H1 (cell line): ENCODE data around the gene SCAPER. TPM values are rescaled to one million over a fixed set of nuclear protein-coding genes. Genes with fewer than 3 reads are reported as not detected.

Experiments
- CTCF ChIA-PET: fragments of 300-600 bp; sonication (Branson Sonifier 250); formaldehyde crosslinking; loops from one replicate; lab custom pipeline; 2021; ENCODE audit not compliant: partially characterized antibody; lab: Charles Lee
- POLR2A ChIA-PET: fragments of 300-600 bp; sonication (Branson Sonifier 250); formaldehyde crosslinking; loops from one replicate; lab custom pipeline; 2021; ENCODE audit warnings: inconsistent platforms; ENCODE audit not compliant: partially characterized antibody; lab: Charles Lee
- DNase-seq, 2 experiments: peaks; one replicate each; pipeline versions ENCODE4 v3.0.0 to v3.0.0-alpha.2; 2010 to 2022; ENCODE audit warnings: low spot score in 2 of 2, low read depth in 1 of 2, mixed read lengths in 1 of 2
- FAIRE-seq: peaks from 2 replicates; lab custom pipeline; 2011; peaks lifted over from hg19 to GRCh38; lab: Jason Lieb, UNC
- H2AFZ ChIP-seq: 2 replicates; pipeline ENCODE4 v1.8.1; 2012; ENCODE audit warnings: low read length, inconsistent platforms
- H2AK5ac ChIP-seq: 2 replicates; pipeline ENCODE4 v1.6.1; 2013; ENCODE audit warnings: low read depth, low read length
- H2BK120ac ChIP-seq: replicated peaks from 2 replicates; pipeline ENCODE3; 2013; ENCODE audit warnings: low read depth, low read length, inconsistent platforms
- H2BK12ac ChIP-seq: 2 replicates; pipeline ENCODE4 v1.6.1; 2013; ENCODE audit warnings: low read depth, low read length
- H2BK15ac ChIP-seq: 2 replicates; pipeline ENCODE4 v1.6.1; 2013; ENCODE audit warnings: low read length
- H2BK20ac ChIP-seq: 2 replicates; pipeline ENCODE4 v1.6.1; 2013; ENCODE audit warnings: low read length
- H2BK5ac ChIP-seq: 2 replicates; pipeline ENCODE4 v1.6.1; 2013; ENCODE audit warnings: low read depth, low read length
- H3K14ac ChIP-seq: 2 replicates; pipeline ENCODE4 v1.6.1; 2013; ENCODE audit warnings: inconsistent platforms; ENCODE audit not compliant: insufficient read length
- H3K18ac ChIP-seq: 2 replicates; pipeline ENCODE4 v1.6.1; 2013; ENCODE audit warnings: low read length; ENCODE audit errors: extremely low read depth
- H3K23ac ChIP-seq: 2 replicates; pipeline ENCODE4 v1.6.1; 2013; ENCODE audit warnings: inconsistent platforms; ENCODE audit not compliant: insufficient read length
- H3K23me2 ChIP-seq: 2 replicates; pipeline ENCODE4 v1.6.1; 2013; ENCODE audit warnings: low read depth, low read length
- H3K27ac ChIP-seq: 2 replicates; pipeline ENCODE4 v1.6.1; 2011; ENCODE audit warnings: low read depth, low read length, inconsistent platforms
- H3K27me3 ChIP-seq, 4 experiments: replicated peaks in 1 of 4; 1 replicate in 1 of 4; 2 replicates in 3 of 4; pipeline versions ENCODE4 v1.6.1 to v1.8.1; 2011 to 2013; ENCODE audit warnings: low read length in 3 of 4, mild to moderate bottlenecking in 3 of 4, inconsistent platforms in 2 of 4, mixed read lengths in 2 of 4, moderate library complexity in 1 of 4; ENCODE audit not compliant: control insufficient read depth in 3 of 4, insufficient read depth in 3 of 4; ENCODE audit errors: extremely low read depth in 1 of 4
- H3K36me3 ChIP-seq, 4 experiments: 2 replicates each; pipeline versions ENCODE4 v1.6.1 to v1.8.1; 2011 to 2013; ENCODE audit warnings: mild to moderate bottlenecking in 4 of 4, low read length in 3 of 4, moderate library complexity in 2 of 4, control low read depth in 1 of 4, inconsistent platforms in 1 of 4; ENCODE audit not compliant: insufficient read depth in 4 of 4, control insufficient read depth in 2 of 4
- H3K4ac ChIP-seq: replicated peaks from 2 replicates; pipeline ENCODE3; 2013; ENCODE audit warnings: low read length, low read depth, mixed read lengths, inconsistent platforms; ENCODE audit not compliant: insufficient read length
- H3K4me1 ChIP-seq, 4 experiments: replicated peaks in 1 of 4; 1 replicate in 1 of 4; 2 replicates in 3 of 4; pipeline versions ENCODE4 v1.6.1 to v1.8.1; 2011 to 2013; ENCODE audit warnings: low read length in 3 of 4, inconsistent platforms in 2 of 4, mixed read lengths in 1 of 4; ENCODE audit not compliant: insufficient read depth in 4 of 4, control insufficient read depth in 3 of 4
- H3K4me2 ChIP-seq, 2 experiments: 2 replicates each; pipeline versions ENCODE4 v1.6.1 to v1.8.1; 2011 to 2013; ENCODE audit warnings: low read depth in 2 of 2, low read length in 2 of 2, control low read depth in 1 of 2, inconsistent platforms in 1 of 2, mild to moderate bottlenecking in 1 of 2; ENCODE audit not compliant: insufficient read depth in 1 of 2
- H3K4me3 ChIP-seq, 4 experiments: fragments of 200-600, 300-600 bp in 1 of 4; sonication (generic), shearing (Covaris generic), sonication (Bioruptor Twin) in 1 of 4; 2 replicates each; pipeline versions ENCODE4 v1.5.1 to v1.8.1; 2011 to 2016; ENCODE audit warnings: low read length in 4 of 4, low read depth in 3 of 4, control low read depth in 2 of 4, inconsistent platforms in 2 of 4, mild to moderate bottlenecking in 2 of 4, mixed read lengths in 1 of 4, moderate library complexity in 1 of 4; ENCODE audit not compliant: insufficient read depth in 2 of 4; ENCODE audit errors: extremely low read depth in 1 of 4
- H3K56ac ChIP-seq: replicated peaks from 2 replicates; pipeline ENCODE3; 2013; ENCODE audit warnings: low read depth, mild to moderate bottlenecking, mixed read lengths, low read length, inconsistent platforms; ENCODE audit not compliant: insufficient read length
- H3K79me1 ChIP-seq: 2 replicates; pipeline ENCODE4 v1.6.1; 2013; ENCODE audit warnings: low read depth, low read length, control low read depth
- H3K79me2 ChIP-seq, 2 experiments: 2 replicates each; pipeline versions ENCODE4 v1.6.1 to v1.8.1; 2012 to 2013; ENCODE audit warnings: low read length in 2 of 2, mild to moderate bottlenecking in 2 of 2, inconsistent platforms in 1 of 2; ENCODE audit not compliant: insufficient read depth in 2 of 2, control insufficient read depth in 1 of 2
- H3K9ac ChIP-seq, 4 experiments: replicated peaks in 1 of 4; 1 replicate in 1 of 4; 2 replicates in 3 of 4; pipeline versions ENCODE4 v1.6.1 to v1.8.1; 2011 to 2013; ENCODE audit warnings: low read depth in 3 of 4, low read length in 3 of 4, control low read depth in 2 of 4, mild to moderate bottlenecking in 2 of 4, moderate library complexity in 2 of 4, inconsistent platforms in 1 of 4; ENCODE audit errors: extremely low read depth in 1 of 4
- H3K9me3 ChIP-seq, 2 experiments: 2 replicates each; pipeline versions ENCODE4 v1.6.1 to v1.8.1; 2012 to 2013; ENCODE audit warnings: mild to moderate bottlenecking in 2 of 2, moderate library complexity in 2 of 2, control low read depth in 1 of 2, inconsistent platforms in 1 of 2, low read depth in 1 of 2, low read length in 1 of 2, mixed read lengths in 1 of 2; ENCODE audit not compliant: insufficient read depth in 2 of 2
- H4K20me1 ChIP-seq, 2 experiments: replicated peaks in 1 of 2; 2 replicates each; pipeline versions ENCODE3 to v1.8.1; 2011 to 2013; ENCODE audit warnings: inconsistent platforms in 2 of 2, low read length in 2 of 2, mild to moderate bottlenecking in 1 of 2; ENCODE audit not compliant: insufficient read depth in 2 of 2, control insufficient read depth in 1 of 2
- H4K5ac ChIP-seq: 2 replicates; pipeline ENCODE4 v1.6.1; 2013; ENCODE audit warnings: low read length, low read depth, mixed read lengths, inconsistent platforms; ENCODE audit not compliant: insufficient read length
- H4K8ac ChIP-seq: 2 replicates; pipeline ENCODE4 v1.8.0; 2013; ENCODE audit warnings: mild to moderate bottlenecking, moderate library complexity, low read length, inconsistent platforms; ENCODE audit not compliant: insufficient read depth; ENCODE audit errors: extremely low read depth
- H4K91ac ChIP-seq: replicated peaks from 2 replicates; pipeline ENCODE3; 2013; ENCODE audit warnings: low read length, mixed read lengths, inconsistent platforms; ENCODE audit not compliant: insufficient read length
- CHD2 ChIP-seq: IDR thresholded peaks from 2 replicates; pipeline ENCODE4 v1.6.1; 2012; ENCODE audit warnings: low read length, improper control_type of control experiment
- CREB1 ChIP-seq: IDR thresholded peaks from 2 replicates; pipeline ENCODE4 v1.6.1; 2012; ENCODE audit warnings: inconsistent platforms
- POLR2AphosphoS5 ChIP-seq: IDR thresholded peaks from 2 replicates; pipeline ENCODE4 v1.6.1; 2011; ENCODE audit warnings: low read depth, low read length
- RBBP5 ChIP-seq: IDR thresholded peaks from 2 replicates; pipeline ENCODE4 v1.7.1; 2012; ENCODE audit warnings: low read depth, mild to moderate bottlenecking, inconsistent platforms, low read length, moderate library complexity, borderline replicate concordance
- TCF12 ChIP-seq: IDR thresholded peaks from 2 replicates; pipeline ENCODE4 v1.6.1; 2011; ENCODE audit warnings: low read depth, mild to moderate bottlenecking, low read length
- WGBS, 2 experiments: shearing (Covaris generic) in 1 of 2; methylation state at CpG; one replicate each; pipeline versions ENCODE4 v1.1.6 to v1.1.7; 2013 to 2015; ENCODE audit warnings: low lambda C conversion rate in 2 of 2, mixed read lengths in 2 of 2, inconsistent platforms in 1 of 2, low coverage in 1 of 2, missing lambda C conversion rate in 1 of 2; ENCODE audit not compliant: insufficient replicate concordance in 2 of 2, insufficient coverage in 1 of 2, insufficient read length in 1 of 2; ENCODE audit errors: extremely low coverage in 1 of 2, missing lambda C conversion rate in 1 of 2; 5-methylcytosine and 5-hydroxymethylcytosine counted together
- polyA plus RNA-seq, 7 experiments: library from polyadenylated mRNA; depleted of rRNA in 3 of 7; stranded (reverse) in 5 of 7; unstranded in 2 of 7; fragments of >200 nt in 5 of 7; fragments of 200-250 nt in 2 of 7; gene quantifications; 1 replicate in 5 of 7; 2 replicates in 1 of 7; 4 replicates in 1 of 7; pipeline versions ENCODE4 v1.2.1 to v1.2.3, GENCODE V29; 2011 to 2013; ENCODE audit warnings: missing spikeins in 2 of 7, mixed read lengths in 2 of 7
- total RNA-seq: library from RNA; stranded (reverse); fragmentation: NEBNext Ultra II Directional; extraction: Animal tissue kit (Norgen Biotek cat#: 25700); gene quantifications from 2 replicates; pipeline ENCODE4 v1.2.1, GENCODE V29; 2021

SCAPER gene
- total and polyA plus RNA-seq, 2 of the 8 experiments (the other 6 are each of a cell fraction or from before 2014, with no cell fraction given), result 1.6 to 6.8 TPM

DNA sequence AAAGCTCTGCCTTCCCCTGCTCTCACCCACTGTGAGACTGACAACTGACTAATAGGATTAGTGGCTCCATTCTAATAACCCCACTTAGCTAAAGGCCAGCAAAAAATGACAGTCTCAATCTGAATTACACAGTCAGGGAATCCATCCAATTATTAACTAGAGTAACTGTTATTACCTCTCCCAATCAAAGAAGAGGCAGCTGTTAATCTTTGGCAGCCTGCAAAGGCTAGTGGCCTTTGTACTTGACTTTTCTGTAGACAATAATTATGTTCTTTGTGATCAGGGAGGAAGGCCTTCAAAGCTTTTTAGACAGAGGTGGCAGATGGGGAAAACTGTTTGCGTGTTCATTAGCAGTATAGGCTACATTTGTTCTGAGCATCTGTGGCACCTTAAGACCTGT, 390.9 kb downstream of the SCAPER start:
- H3K23ac ChIP-seq, result no peak overlapping the region
- H4K91ac ChIP-seq, result no peak overlapping the region
- H3K56ac ChIP-seq, result no peak overlapping the region
- H3K27me3 ChIP-seq, result no peaks in the 10 kb centered on the region
- no peak overlapping the region for H2BK120ac ChIP-seq
- H3K4me1 ChIP-seq, result no peaks in the 10 kb centered on the region; a peak in 1 of 7 replicates
- H3K79me1 ChIP-seq, result no peaks in the 10 kb centered on the region
- POLR2A ChIA-PET, result no interaction called here
- H4K8ac ChIP-seq, result no peak overlapping the region
- no peaks in the 10 kb centered on the region for H3K79me2 ChIP-seq
- DNase-seq (no peak), FAIRE-seq (no peak)
- H2BK12ac ChIP-seq, result no peak overlapping the region
- H3K9me3 ChIP-seq, result no peaks in the 10 kb centered on the region
- no peak overlapping the region for H3K9ac ChIP-seq
- H2BK20ac ChIP-seq, result no peak overlapping the region
- H4K20me1 ChIP-seq, result no peaks in the 10 kb centered on the region
- TF ChIP-seq CREB1 (no peak), RBBP5 (no peak), CHD2 (no peak), TCF12 (no peak), POLR2AphosphoS5 (no peak)
- H3K14ac ChIP-seq, result no peak overlapping the region
- no peaks in the 10 kb centered on the region for H3K23me2 ChIP-seq
- H2AK5ac ChIP-seq, result no peak overlapping the region
- 77% methylated on average over 1 of the region's 1 CpG; no CpG with 5 or more reads in 1 of the 2 experiments for WGBS, 2 experiments
- CTCF ChIA-PET, result interaction anchor here (1.5 kb wide), 1 partner anchor 329 kb away, joined by 4 read pairs; no protein-coding TSS in a partner anchor
- no peak overlapping the region for H3K4me2 ChIP-seq
- no peak overlapping the region for H2AFZ ChIP-seq
- H2BK15ac ChIP-seq, result no peak overlapping the region
- no peak overlapping the region for H2BK5ac ChIP-seq
- no peaks in the 10 kb centered on the region for H3K36me3 ChIP-seq
- no peak overlapping the region for H3K18ac ChIP-seq
- no peak overlapping the region for H3K27ac ChIP-seq
- H4K5ac ChIP-seq, result no peak overlapping the region
- H3K4ac ChIP-seq, result no peak overlapping the region
- no peak overlapping the region for H3K4me3 ChIP-seq
